CD14-positive monocyte (primary cell): ENCODE measurements around the gene DENND6A. TPM values are rescaled to one million over a fixed set of nuclear protein-coding genes. Genes with fewer than 3 reads are reported as not detected.
A peak's percentile ranks its signal among the peaks of the same experiment; 100 is the strongest.

Experiments
- DNase-seq, 3 donors: peaks; one replicate each; pipeline ENCODE4 v3.0.0-alpha.2; 2011 to 2022
- H2AFZ ChIP-seq: 2 replicates; pipeline ENCODE4 v1.6.0; 2012; ENCODE audit warnings: mild to moderate bottlenecking, low read depth, low read length, inconsistent platforms; ENCODE audit not compliant: insufficient read depth, poor library complexity, severe bottlenecking
- H3K27ac ChIP-seq, 2 donors: 1 replicate in 1 of 2; 2 replicates in 1 of 2; pipeline ENCODE4 v1.5.1; 2012 to 2013; ENCODE audit warnings: low read length in 2 of 2, control low read depth in 1 of 2, inconsistent platforms in 1 of 2, low read depth in 1 of 2, mild to moderate bottlenecking in 1 of 2
- H3K27me3 ChIP-seq, 2 donors: one replicate each; pipeline versions ENCODE4 v1.6.0 to v1.6.1; 2011 to 2013; ENCODE audit warnings: low read length in 2 of 2; ENCODE audit not compliant: control insufficient read depth in 2 of 2, insufficient read depth in 2 of 2
- H3K36me3 ChIP-seq, 2 donors: replicated peaks in 1 of 2; 1 replicate in 1 of 2; 2 replicates in 1 of 2; pipeline versions ENCODE4 v1.5.1 to v1.6.1; 2012 to 2013; ENCODE audit warnings: low read length in 2 of 2, control low read depth in 1 of 2, inconsistent platforms in 1 of 2, mild to moderate bottlenecking in 1 of 2; ENCODE audit not compliant: insufficient read depth in 2 of 2, control insufficient read depth in 1 of 2
- H3K4me1 ChIP-seq, 2 donors: 1 replicate in 1 of 2; 2 replicates in 1 of 2; pipeline versions ENCODE4 v1.5.1 to v1.6.1; 2012 to 2013; ENCODE audit warnings: low read length in 2 of 2, control low read depth in 1 of 2, inconsistent platforms in 1 of 2, mild to moderate bottlenecking in 1 of 2, moderate library complexity in 1 of 2; ENCODE audit not compliant: insufficient read depth in 2 of 2, control insufficient read depth in 1 of 2
- H3K4me2 ChIP-seq: replicated peaks from 2 replicates; pipeline ENCODE3; 2012; ENCODE audit warnings: low read length, moderate library complexity, mild to moderate bottlenecking; ENCODE audit not compliant: poor library complexity, severe bottlenecking; ENCODE audit errors: extremely low read depth
- H3K4me3 ChIP-seq, 3 experiments: fragments of 200-600 bp in 1 of 3; sonication (generic) in 1 of 3; replicated peaks in 1 of 3; 1 replicate in 2 of 3; 2 replicates in 1 of 3; pipeline ENCODE4 v1.5.1; 2011 to 2013; ENCODE audit warnings: low read length in 3 of 3, mild to moderate bottlenecking in 3 of 3, control low read depth in 2 of 3, low read depth in 2 of 3, inconsistent platforms in 1 of 3, moderate library complexity in 1 of 3
- H3K79me2 ChIP-seq: 2 replicates; pipeline ENCODE4 v1.6.0; 2012; ENCODE audit warnings: mild to moderate bottlenecking, control low read depth, inconsistent platforms, low read length, moderate library complexity; ENCODE audit not compliant: insufficient read depth
- H3K9ac ChIP-seq: 2 replicates; pipeline ENCODE4 v1.6.0; 2017; ENCODE audit warnings: low read length, mild to moderate bottlenecking; ENCODE audit not compliant: insufficient read depth, poor library complexity, severe bottlenecking
- H3K9me3 ChIP-seq, 2 donors: replicated peaks in 1 of 2; 1 replicate in 1 of 2; 2 replicates in 1 of 2; pipeline versions ENCODE4 v1.5.1 to v1.6.1; 2012 to 2013; ENCODE audit warnings: low read length in 2 of 2, control low read depth in 1 of 2; ENCODE audit not compliant: control insufficient read depth in 1 of 2, insufficient read depth in 1 of 2
- H4K20me1 ChIP-seq: 2 replicates; pipeline ENCODE4 v1.6.0; 2012; ENCODE audit warnings: mild to moderate bottlenecking, low read length, control low read depth, moderate library complexity; ENCODE audit not compliant: insufficient read depth
- H3K27ac Mint-ChIP-seq, 7 donors: one replicate each; pipeline ENCODE4 v1.8.0; 2020; ENCODE audit warnings: mild to moderate bottlenecking in 7 of 7, mixed read lengths in 7 of 7, moderate library complexity in 6 of 7, inconsistent platforms in 2 of 7
- H3K27me3 Mint-ChIP-seq, 3 donors: one replicate each; pipeline ENCODE4 v1.8.0; 2021 to 2022; ENCODE audit warnings: low read depth in 3 of 3, mild to moderate bottlenecking in 3 of 3, mixed read lengths in 3 of 3, moderate library complexity in 3 of 3, inconsistent platforms in 1 of 3
- H3K36me3 Mint-ChIP-seq, 2 donors: one replicate each; pipeline ENCODE4 v1.8.0; 2020; ENCODE audit warnings: mixed read lengths in 2 of 2, inconsistent platforms in 1 of 2, mild to moderate bottlenecking in 1 of 2
- H3K4me1 Mint-ChIP-seq: one replicate; pipeline ENCODE4 v1.8.0; 2020; ENCODE audit warnings: mild to moderate bottlenecking, mixed read lengths
- H3K4me3 Mint-ChIP-seq, 2 donors: one replicate each; pipeline ENCODE4 v1.8.0; 2020; ENCODE audit warnings: mild to moderate bottlenecking in 2 of 2, mixed read lengths in 2 of 2, moderate library complexity in 1 of 2
- H3K9me3 Mint-ChIP-seq, 7 donors: one replicate each; pipeline ENCODE4 v1.8.0; 2020 to 2022; ENCODE audit warnings: mixed read lengths in 7 of 7, mild to moderate bottlenecking in 6 of 7, moderate library complexity in 6 of 7, inconsistent platforms in 2 of 7
- WGBS: methylation state at CpG from one replicate; pipeline ENCODE4 v1.1.5; 2013; ENCODE audit warnings: missing lambda C conversion rate; ENCODE audit not compliant: insufficient coverage; 5-methylcytosine and 5-hydroxymethylcytosine counted together
- intact Hi-C, 2 donors: fragments of 100-400 bp; cut with micrococcal nuclease; formaldehyde crosslinking; loops; one replicate each; pipeline versions ENCODE4 v1.15.0 to v1.15.1; 2023
- polyA plus RNA-seq, 3 donors: library from polyadenylated mRNA; depleted of rRNA in 1 of 3; unstranded in 2 of 3; stranded (reverse) in 1 of 3; fragments of 300-500 nt in 2 of 3; fragments of >200 nt in 1 of 3; fragmentation: Illumina TruSeq in 2 of 3; gene quantifications; 1 replicate in 2 of 3; 2 replicates in 1 of 3; pipeline ENCODE4 v1.2.3, GENCODE V29; 2012 to 2021
- TF ChIP-seq, protein P1 (sequence below): fragments of 200-600 bp; IDR thresholded peaks from one replicate; pipeline ENCODE4 v1.8.0; 2022; ENCODE audit warnings: antibody characterized with exemption, mild to moderate bottlenecking

The DENND6A gene
- polyA plus RNA-seq, 3 donors = 10.8 to 20.8 (median 15.4) TPM

DNA sequence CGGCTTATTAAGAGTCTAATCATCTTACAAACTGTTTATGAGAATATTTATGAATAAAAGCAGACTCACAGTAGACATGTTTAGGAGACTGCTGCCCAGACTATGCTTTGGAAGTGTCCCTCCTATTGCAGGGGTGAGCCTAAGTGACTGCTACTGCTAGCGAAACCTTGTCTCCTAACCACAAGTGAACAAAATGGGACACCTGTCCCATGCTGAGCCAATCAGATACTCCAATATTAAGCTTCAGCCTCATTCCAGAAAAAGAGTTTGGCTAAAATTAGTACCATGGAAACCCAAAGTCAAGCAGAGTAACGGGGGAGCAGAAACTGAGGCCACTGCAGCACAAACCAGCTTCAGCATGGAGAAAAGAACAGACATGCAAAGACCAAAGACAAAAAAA, 4.6 kb downstream of the DENND6A start:
- H3K4me1 Mint-ChIP-seq = peaks cover 44% of the 10 kb centered on the region
- H3K36me3 Mint-ChIP-seq = peaks cover 4 to 21% of the 10 kb centered on the region in 2 donors
- peaks cover 0 to 22% of the 10 kb centered on the region in 2 donors for H3K36me3 ChIP-seq
- no peak overlapping the region for H3K4me2 ChIP-seq
- WGBS = 92% methylated on average over 2 of the region's 3 CpGs
- H3K79me2 ChIP-seq = peaks cover 90% of the 10 kb centered on the region
- H3K4me3 Mint-ChIP-seq = no peak overlapping the region
- DNase-seq = no peak
- H3K9ac ChIP-seq = no peak overlapping the region
- H3K27ac ChIP-seq = peak overlapping the region in 1 of 2 donors; percentile 54
- no peak overlapping the region for H3K4me3 ChIP-seq
- TF ChIP-seq, protein P1, sequence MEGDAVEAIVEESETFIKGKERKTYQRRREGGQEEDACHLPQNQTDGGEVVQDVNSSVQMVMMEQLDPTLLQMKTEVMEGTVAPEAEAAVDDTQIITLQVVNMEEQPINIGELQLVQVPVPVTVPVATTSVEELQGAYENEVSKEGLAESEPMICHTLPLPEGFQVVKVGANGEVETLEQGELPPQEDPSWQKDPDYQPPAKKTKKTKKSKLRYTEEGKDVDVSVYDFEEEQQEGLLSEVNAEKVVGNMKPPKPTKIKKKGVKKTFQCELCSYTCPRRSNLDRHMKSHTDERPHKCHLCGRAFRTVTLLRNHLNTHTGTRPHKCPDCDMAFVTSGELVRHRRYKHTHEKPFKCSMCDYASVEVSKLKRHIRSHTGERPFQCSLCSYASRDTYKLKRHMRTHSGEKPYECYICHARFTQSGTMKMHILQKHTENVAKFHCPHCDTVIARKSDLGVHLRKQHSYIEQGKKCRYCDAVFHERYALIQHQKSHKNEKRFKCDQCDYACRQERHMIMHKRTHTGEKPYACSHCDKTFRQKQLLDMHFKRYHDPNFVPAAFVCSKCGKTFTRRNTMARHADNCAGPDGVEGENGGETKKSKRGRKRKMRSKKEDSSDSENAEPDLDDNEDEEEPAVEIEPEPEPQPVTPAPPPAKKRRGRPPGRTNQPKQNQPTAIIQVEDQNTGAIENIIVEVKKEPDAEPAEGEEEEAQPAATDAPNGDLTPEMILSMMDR = no peak
- H3K27me3 Mint-ChIP-seq = no peaks in the 10 kb centered on the region
- H3K27ac Mint-ChIP-seq = peak overlapping the region in 1 of 7 donors; percentile 63
- peaks cover 69% of the 10 kb centered on the region for H4K20me1 ChIP-seq
- H3K9me3 Mint-ChIP-seq = no peaks in the 10 kb centered on the region
- H2AFZ ChIP-seq = no peak overlapping the region
- H3K9me3 ChIP-seq = no peaks in the 10 kb centered on the region
- peaks cover 20 to 42% of the 10 kb centered on the region in 2 donors for H3K4me1 ChIP-seq
- intact Hi-C loops = no loop called here
- H3K27me3 ChIP-seq = no peaks in the 10 kb centered on the region

DNA sequence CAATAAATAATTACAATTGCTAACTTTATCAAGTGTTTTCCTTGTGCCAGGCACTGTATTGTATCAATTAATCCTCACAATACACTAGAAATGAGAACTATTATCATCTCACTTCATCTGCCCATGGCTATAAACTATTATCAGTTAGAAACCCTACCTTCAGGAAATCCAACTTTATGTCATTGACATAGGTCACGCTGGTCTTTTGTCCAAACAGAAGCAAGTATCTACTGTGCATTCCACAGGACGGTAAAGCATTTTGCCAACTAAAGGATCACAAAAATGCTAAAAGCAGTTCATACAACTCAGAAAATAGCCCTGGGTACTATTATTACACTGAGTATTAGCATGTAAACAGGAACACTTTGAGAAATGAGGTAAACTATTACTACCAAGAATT, 9.6 kb downstream of the DENND6A start:
- H3K9me3 ChIP-seq = no peaks in the 10 kb centered on the region
- Mint-ChIP-seq H3K9me3 (no peaks in the 10 kb centered on the region), H3K4me3 (no peak overlapping the region), H3K36me3 (peaks cover 22 to 43% of the 10 kb centered on the region in 2 donors), H3K27ac (peak overlapping the region in 1 of 7 donors; percentile 46), H3K27me3 (no peaks in the 10 kb centered on the region), H3K4me1 (peaks cover 22% of the 10 kb centered on the region)
- peaks cover 99% of the 10 kb centered on the region for H3K79me2 ChIP-seq
- 100% methylated on average over 1 of the region's 2 CpGs for WGBS
- H3K27me3 ChIP-seq = no peaks in the 10 kb centered on the region
- peaks cover 92% of the 10 kb centered on the region for H4K20me1 ChIP-seq
- peaks cover 0 to 3% of the 10 kb centered on the region in 2 donors for H3K4me1 ChIP-seq
- no peak for DNase-seq
- TF ChIP-seq, protein P1 = no peak
- peak overlapping the region in 1 of 2 donors; percentile 55 for H3K27ac ChIP-seq
- no peak overlapping the region for H3K4me3 ChIP-seq
- no peak overlapping the region for H3K9ac ChIP-seq
- H3K36me3 ChIP-seq = peaks cover 18 to 41% of the 10 kb centered on the region in 2 donors
- intact Hi-C loops = no loop called here
- no peak overlapping the region for H2AFZ ChIP-seq
- H3K4me2 ChIP-seq = no peak overlapping the region
